HG03565 (cell line): ENCODE results near the gene LIPI.
"Not testable (repeated sequence)": the region's sequence is repeated elsewhere in the genome, so short reads cannot be mapped to it uniquely, and the experiment has no call there.

Experiments used
- ATAC-seq: cut with Tn5 transposase; IDR thresholded peaks from one replicate; pipeline ENCODE4 v1.9.1; 2021; ENCODE audit warnings: mild to moderate bottlenecking, moderate library complexity; ENCODE audit not compliant: unreplicated experiment

LIPI gene

DNA sequence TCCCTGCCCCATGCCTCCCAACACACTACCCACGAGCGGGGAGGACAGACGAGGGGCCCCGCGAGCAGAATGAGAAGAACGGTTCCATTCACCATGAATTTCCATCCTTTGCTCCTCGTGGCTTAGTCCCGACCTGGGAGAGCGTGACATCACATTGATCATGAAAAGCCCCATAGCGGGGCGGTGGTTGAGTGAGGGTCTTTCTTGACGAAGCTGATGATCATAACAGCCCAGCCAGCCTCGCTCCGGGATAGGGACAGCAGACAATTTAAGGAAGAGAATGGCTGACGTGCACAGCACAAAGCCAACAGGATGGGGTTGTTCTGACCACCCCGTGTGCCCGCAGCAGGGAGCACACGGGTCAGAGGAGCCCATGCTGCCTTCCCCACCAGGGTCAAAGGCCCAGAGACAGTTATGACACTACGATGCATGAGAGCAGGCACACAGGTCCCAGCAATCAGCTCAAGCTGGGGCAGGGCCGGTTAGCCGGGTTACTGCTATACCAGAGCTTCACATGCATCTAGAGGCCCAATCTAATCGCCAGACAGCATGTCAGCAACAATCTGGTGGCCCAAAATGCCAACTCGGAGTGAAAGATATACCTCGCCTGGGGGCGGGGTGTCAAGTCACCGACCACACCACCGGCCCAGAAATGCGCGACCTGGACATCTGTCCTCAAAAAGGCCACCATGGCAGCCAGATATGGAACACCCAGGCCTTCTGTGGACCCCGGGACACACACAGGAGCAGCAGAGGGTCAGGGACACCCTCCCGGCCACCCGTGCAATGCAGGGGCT lies 135.2 kb downstream of the LIPI start:
- ATAC-seq, result no peak

DNA sequence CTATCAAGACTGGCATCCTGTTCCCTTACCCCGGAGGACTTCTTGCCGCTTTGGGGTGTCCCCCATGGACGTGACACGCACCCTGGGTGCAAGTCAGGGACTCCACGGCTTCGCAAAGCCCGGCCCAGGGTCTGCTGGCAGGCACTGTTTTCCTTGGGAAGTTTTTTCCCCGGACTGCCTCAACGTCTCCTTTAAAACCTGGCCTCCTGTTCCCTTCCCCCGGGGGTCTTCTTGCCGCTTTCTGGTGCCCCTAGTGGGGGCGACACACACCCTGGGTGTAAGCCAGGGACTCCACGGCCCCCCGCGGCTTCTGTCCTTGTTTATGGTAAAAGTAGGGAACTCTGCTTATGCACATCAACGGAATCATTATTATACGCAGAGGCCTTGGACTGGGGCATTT lies 136.6 kb downstream of the LIPI start:
- no peak for ATAC-seq

DNA sequence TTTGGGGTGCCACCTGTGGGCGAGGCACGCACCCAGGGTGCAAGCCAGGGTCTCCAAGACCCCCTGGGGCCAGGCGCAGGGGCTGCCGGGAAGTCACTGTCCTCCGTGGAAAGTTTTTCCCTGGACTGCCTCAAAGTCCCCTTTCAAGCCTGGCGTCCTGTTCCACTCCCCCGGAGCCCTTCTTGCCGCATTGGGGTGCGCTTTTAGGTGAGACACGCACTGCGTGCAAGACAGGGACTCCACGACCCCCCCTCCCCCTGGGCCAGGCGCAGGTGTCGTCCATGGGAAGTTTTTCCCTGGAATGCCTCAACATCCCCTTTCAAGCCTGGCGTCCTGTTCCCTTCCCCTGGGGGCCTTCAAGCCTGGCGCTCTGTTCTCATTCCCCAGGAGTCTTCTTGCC lies 137.1 kb downstream of the LIPI start:
- no peak for ATAC-seq

DNA sequence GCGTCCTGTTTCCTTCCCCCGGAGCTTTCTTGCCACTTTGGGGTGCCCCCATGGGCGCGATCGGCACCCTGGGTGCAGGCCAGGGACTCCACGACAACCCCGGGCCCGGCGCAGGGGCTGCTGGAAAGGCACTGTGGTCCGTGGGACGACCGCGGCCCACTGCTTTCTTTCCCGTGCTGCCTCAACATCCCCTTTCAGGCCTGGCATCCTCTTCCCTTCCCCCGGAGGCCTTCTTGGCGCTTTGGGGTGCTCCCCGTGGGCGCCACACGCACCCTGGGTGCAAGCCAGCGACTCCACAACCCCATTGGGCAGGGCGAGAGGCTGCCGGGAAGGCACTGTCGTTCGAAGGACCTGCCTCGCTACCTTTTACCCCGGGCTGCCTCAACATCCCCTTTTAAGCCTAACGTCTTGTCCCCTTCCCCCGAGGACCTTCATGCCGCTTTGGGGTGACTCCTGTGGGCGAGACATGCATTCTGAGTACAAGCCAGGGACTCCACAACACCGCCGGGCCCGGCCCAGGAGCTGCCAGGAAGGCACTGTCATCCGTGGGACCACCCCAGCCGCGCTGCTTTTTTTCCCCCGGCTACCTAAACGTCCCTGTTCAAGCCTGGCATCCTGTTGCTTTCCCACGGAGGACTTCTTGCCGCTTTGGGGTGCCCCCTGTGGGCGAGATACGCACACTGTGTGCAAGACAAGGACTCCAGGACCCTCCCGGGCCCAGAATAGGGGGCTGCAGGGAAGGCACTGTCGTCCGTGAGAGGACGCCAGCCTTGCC lies 137.8 kb downstream of the LIPI start:
- no peak for ATAC-seq

DNA sequence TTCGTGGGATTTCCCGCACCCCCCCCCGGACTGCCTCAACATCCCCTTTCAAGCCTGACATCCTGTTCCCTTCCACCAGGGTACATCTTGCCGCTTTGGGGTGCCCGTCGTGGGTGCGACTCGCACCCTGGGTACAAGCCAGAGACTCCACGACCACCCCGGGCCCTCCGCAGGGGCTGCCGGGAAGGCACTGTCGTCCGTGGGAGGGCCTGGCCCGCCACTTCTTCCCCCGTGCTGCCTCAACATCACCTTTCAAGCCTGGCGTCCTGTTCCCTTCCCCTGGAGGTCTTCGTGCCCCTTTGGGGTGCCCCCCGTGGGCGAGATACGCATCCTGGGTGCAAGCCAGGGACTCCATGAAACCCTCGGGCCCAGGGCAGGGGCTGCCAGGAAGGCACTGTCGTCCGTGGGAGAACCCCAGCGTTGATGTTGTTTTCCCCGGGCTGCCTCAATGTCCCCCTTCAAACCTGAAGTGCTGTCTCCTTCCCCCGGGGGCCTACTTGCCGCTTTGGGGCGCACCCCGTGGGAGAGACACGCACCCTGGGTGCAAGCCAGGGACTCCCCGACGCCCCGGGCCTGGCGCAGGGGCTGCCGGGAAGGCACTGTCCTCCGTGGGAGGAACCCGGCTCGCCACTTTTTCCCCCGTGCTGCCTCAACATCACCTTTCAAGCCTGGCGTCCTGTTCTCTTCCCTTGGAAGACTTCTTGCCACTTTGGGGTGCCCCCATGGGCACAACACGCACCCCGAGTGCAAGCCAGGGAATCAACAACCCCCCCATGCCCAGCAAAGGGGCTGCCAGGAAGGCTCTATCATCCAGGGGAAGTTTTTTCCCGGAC lies 138.6 kb downstream of the LIPI start:
- ATAC-seq, result no peak

DNA sequence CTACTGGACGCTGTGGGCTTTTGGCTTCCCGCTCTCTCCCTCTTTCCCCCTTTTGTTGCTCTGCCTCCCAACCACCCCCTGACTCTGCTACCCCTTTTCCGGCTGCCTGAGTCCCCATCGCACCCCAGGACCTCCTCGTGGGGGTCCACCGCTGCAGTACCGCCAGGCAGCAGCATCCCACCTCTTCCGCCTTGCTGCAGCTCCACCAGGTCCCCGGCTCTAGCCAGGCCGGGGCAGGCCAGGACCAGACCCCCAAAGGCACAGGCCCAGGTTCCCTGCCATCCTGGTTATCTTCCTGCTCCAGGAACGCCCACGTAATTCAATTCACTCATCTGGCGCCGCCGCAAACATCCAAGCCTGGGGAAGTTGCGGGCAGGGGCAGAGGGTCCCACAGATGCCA lies 139.8 kb downstream of the LIPI start:
- ATAC-seq, result no peak

DNA sequence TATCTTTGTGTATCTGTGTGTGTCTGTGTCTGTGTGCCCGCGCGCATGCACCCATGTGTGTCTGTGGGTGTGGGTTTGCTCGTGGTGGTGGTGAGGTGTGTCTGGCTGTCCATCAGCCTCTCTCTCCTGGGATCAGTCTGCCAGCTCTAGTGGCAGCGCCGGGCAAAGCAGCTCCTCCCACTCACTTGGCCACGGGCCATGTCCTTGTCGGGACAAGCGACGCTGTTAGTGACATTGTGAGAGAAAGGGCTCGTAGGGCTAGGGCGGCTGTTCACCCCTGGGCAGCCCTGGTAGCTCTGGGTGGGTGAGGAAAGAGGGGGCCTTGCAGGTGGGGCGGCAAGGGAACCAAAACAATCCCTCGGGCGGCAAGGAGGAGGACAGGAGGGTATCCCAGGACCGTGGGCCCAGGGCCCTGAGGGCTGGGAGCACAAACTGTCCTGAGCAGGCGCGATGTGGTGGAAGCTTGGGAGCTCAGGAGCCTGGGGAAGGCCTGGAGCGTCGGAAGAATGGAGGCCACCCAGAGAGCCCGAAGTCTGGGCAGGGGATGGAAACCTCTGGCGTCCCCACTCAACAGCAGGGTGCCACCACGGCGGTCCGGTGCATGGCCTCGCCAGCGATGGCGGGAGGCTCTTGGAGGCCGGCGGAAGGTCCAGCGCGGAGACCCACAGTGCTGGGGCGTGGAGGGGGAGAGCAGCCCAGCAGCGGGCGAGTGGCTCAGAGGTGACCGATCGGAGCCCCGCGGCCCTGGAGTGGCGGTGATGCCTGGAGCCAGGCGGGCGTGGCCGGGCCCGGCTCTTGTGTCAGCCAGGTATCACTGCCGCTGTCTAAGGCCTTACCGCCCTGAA lies 140.5 kb downstream of the LIPI start:
- no peak for ATAC-seq

DNA sequence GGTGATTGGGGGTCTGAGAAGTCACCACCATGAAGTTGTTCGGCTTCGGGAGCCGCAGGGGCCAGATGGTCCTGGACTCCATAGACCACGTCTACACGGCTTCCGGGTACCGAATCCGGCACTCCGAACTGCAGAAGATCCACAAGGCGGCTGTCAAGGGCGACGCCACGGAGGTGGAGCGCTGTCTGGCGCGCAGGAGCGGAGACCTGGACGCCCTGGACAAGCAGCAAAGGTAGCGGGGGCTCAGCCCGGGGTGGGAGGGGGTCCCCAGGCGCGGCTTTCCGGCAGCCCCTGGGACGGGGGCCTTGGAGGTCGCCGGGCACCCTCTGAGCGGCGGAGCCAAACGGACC lies 146.5 kb downstream of the LIPI start:
- ATAC-seq, result no peak

DNA sequence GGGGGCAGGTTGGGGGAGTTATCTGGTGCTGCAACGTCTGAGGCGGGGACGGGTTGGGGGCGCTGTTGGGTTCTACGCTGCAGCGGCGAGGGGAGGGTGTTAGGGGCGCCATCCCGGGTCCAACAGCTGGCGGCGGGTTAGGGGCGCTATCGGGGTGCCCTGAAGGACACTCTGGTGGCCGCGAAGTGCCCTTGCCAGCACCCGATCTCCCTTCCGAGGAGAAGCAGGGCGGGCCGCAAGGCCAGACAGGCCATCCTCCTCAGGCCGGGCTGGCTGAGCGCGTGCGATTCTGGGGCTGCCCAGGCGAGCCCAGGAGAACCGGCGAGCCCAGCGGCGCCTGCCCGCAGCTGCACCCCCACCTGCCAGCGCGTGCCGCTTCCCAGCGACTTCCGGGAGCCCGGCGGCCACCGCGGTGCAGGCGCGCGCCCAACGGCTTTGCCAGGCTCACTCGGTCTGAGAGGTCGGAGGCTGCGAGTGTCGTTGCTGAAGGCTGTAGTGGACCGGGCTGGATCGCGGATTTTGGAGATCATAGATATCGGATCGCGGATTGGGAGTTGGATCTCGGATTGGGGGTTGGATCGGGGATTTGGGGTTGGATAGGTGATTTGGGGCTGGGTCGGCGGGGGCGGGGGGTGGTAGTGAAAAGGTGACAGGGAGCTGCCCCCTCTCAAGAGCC lies 147.0 kb downstream of the LIPI start:
- ATAC-seq, result not testable (repeated sequence)

DNA sequence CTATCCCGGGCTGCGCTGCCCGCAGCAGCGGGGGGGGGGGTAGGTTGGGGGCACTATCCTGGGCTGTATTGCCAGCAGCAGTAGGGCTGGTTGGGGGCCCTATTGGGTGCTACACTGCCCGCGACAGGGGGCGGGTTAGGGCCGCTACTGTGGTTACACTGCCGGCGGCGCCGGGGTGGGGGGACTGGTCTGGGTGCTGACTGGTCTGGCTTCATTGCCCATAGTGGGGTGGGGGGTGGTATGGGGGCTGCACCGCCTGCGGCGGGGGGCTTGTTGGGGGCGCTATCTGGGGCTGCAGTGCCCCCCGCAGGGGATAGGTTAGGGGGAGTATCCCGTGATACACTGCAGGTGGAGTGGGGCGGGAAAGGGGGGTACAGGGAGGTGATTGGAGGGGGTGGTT lies 148.1 kb downstream of the LIPI start:
- not testable (repeated sequence) for ATAC-seq

DNA sequence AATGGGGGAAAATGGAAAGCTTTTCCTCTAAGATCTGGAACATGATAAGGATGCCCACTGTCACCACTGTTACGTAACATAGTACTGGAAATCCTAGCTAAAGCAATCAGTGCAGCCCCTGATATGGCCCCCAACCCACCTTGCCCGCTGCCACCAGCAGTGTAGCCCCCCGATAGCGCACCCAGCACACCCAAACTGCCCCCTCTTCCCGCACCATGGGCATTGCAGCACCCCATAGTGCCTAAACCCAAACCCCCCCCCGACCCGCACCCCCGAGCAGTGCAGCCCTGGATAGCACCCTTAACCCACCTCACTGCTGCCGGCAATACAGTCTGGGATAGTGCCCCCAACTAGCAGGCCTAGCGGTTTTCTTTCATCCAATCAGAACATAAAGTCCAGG lies 148.9 kb downstream of the LIPI start:
- ATAC-seq, result not testable (repeated sequence)

DNA sequence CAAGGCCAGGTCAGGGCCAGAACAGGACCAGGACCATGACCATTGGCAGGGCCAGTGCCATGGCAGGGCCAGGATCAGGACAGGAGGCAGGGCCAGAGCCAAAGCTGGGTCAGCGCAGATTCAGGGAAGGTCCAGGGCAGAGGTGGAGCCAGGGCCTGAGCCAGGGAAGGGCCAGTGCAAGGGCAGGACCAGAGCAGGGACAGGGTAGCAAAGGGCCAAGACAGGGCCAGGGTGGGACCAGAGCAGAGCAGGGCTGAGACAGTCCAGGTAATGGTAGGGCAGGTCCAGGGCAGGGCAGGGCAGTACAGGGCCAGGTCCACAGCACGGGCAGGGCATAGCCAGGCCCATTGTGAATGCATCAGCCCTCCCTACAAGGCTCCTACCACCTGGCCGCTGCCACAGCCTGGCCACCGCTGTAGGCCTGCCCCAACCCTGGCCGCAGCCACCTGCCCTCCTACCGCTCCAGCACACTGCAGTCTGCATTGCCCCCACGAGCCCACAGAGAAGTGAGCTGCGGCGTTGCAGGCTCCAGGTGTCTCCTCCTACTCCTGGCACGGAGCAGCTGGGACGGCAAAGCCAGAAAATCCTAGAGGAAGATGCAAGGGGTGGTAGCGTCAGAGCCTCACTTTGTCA lies 151.6 kb downstream of the LIPI start:
- not testable (repeated sequence) for ATAC-seq
